NCI-H510A treated with DMSO at 0.1 percent for 48 hours (cell line): Measurements from ENCODE around the gene TSPEAR.

Source experiments
- DNase-seq: peaks from one replicate; lab custom pipeline; 2025; lab: John Stamatoyannopoulos, UW

The TSPEAR gene

GRCh38 chr21:44527983-44528633 lies 183.3 kb downstream of the TSPEAR start:
- no peak for DNase-seq

- no peak for DNase-seq
Observed at GRCh38 chr21:44527156-44527982, 184.0 kb downstream of the TSPEAR start.

- no peak for DNase-seq
Observed at GRCh38 chr21:44526096-44526997, 185.0 kb downstream of the TSPEAR start.

- no peak for DNase-seq
Observed at GRCh38 chr21:44525391-44526095, 185.8 kb downstream of the TSPEAR start.

GRCh38 chr21:44524414-44525371 lies 186.7 kb downstream of the TSPEAR start:
- DNase-seq: no peak

GRCh38 chr21:44523567-44524413 lies 187.6 kb downstream of the TSPEAR start:
- DNase-seq: no peak

- no peak for DNase-seq
Observed at GRCh38 chr21:44522753-44523204, 188.6 kb downstream of the TSPEAR start.

GRCh38 chr21:44521928-44522752 lies 189.2 kb downstream of the TSPEAR start:
- DNase-seq: no peak

- DNase-seq: no peak
Observed at GRCh38 chr21:44521301-44521927, 190.0 kb downstream of the TSPEAR start.

- no peak for DNase-seq
Observed at GRCh38 chr21:44520326-44521300, 190.8 kb downstream of the TSPEAR start.

GRCh38 chr21:44519346-44520325 lies 191.7 kb downstream of the TSPEAR start:
- no peak for DNase-seq

- DNase-seq: no peak
Observed at GRCh38 chr21:44518686-44519085, 192.7 kb downstream of the TSPEAR start.

- DNase-seq: no peak
Observed at GRCh38 chr21:44517175-44517899, 194.0 kb downstream of the TSPEAR start.

GRCh38 chr21:44516828-44517174 lies 194.6 kb downstream of the TSPEAR start:
- no peak for DNase-seq

GRCh38 chr21:44516342-44516741 lies 195.0 kb downstream of the TSPEAR start:
- DNase-seq: no peak
